DOHH2 (cell line): ENCODE measurements around the gene TTYH2.

ENCODE experiments used
- H3F3A ChIP-seq: fragments of 200-600 bp; sonication (generic), shearing (Covaris generic); 2 replicates; pipeline ENCODE4 v1.6.0; 2016; ENCODE audit warnings: antibody characterized with exemption, mild to moderate bottlenecking; ENCODE audit not compliant: control insufficient read depth, insufficient read depth
- H3K27ac ChIP-seq: fragments of 200-600 bp; sonication (generic); 2 replicates; pipeline ENCODE4 v1.5.1; 2014; ENCODE audit warnings: low read depth, mild to moderate bottlenecking, low read length, moderate library complexity
- H3K27me3 ChIP-seq: fragments of 200-600 bp; sonication (generic); 2 replicates; pipeline ENCODE4 v1.6.1; 2014; ENCODE audit warnings: mild to moderate bottlenecking, low read length, mixed read lengths; ENCODE audit not compliant: control insufficient read depth
- H3K36me3 ChIP-seq: fragments of 200-600 bp; sonication (generic); 2 replicates; pipeline ENCODE4 v1.6.1; 2014; ENCODE audit warnings: mild to moderate bottlenecking, low read length, moderate library complexity, mixed read lengths; ENCODE audit not compliant: control insufficient read depth
- H3K4me1 ChIP-seq: fragments of 200-600 bp; sonication (generic); 2 replicates; pipeline ENCODE4 v1.6.1; 2014; ENCODE audit warnings: mild to moderate bottlenecking, low read length, mixed read lengths; ENCODE audit not compliant: control insufficient read depth
- H3K4me2 ChIP-seq: fragments of 200-600 bp; sonication (generic); 2 replicates; pipeline ENCODE4 v1.6.0; 2014; ENCODE audit warnings: mild to moderate bottlenecking, low read length, moderate library complexity
- H3K4me3 ChIP-seq: fragments of 200-600 bp; sonication (generic); 2 replicates; pipeline ENCODE4 v1.5.1; 2014; ENCODE audit warnings: mild to moderate bottlenecking, low read length, mixed read lengths
- H3K79me2 ChIP-seq: fragments of 200-600 bp; sonication (generic); 2 replicates; pipeline ENCODE4 v1.6.1; 2014; ENCODE audit warnings: mild to moderate bottlenecking, low read length, mixed read lengths; ENCODE audit not compliant: control insufficient read depth
- H3K9me2 ChIP-seq: fragments of 200-600 bp; sonication (generic); replicated peaks from 2 replicates; pipeline ENCODE4 v1.6.1; 2014; ENCODE audit warnings: mild to moderate bottlenecking, low read length, mixed read lengths; ENCODE audit not compliant: control insufficient read depth
- H3K9me3 ChIP-seq: fragments of 200-600 bp; sonication (generic); 2 replicates; pipeline ENCODE4 v1.6.1; 2014; ENCODE audit warnings: antibody characterized with exemption, low read length, mixed read lengths; ENCODE audit not compliant: control insufficient read depth, insufficient read depth
- H4K20me1 ChIP-seq: fragments of 200-600 bp; sonication (generic); 2 replicates; pipeline ENCODE4 v1.6.0; 2014; ENCODE audit warnings: low read depth, mild to moderate bottlenecking, antibody characterized with exemption, low read length, moderate library complexity; ENCODE audit not compliant: control insufficient read depth, insufficient read depth
- CTCF ChIP-seq: fragments of 200-600 bp; sonication (generic); IDR thresholded peaks from one replicate; pipeline ENCODE4 v1.5.1; 2014; ENCODE audit warnings: antibody characterized with exemption, mild to moderate bottlenecking, low read depth, low read length; ENCODE audit not compliant: poor library complexity, severe bottlenecking
- EZH2phosphoT487 ChIP-seq: fragments of 200-600 bp; sonication (generic); IDR thresholded peaks from 2 replicates; pipeline ENCODE4 v1.6.1; 2017; ENCODE audit warnings: borderline replicate concordance, mild to moderate bottlenecking, antibody characterized with exemption, low read length, moderate library complexity, mixed read lengths

The TTYH2 gene

GRCh38 chr17:74215342-74215727 is 2.0 kb downstream of the TTYH2 start:
- Histone ChIP-seq H3K9me3 (no peaks in the 10 kb centered on the region), H3K4me2 (peak overlapping the region; percentile 94)
- TF ChIP-seq EZH2phosphoT487 (no peak), CTCF (no peak)

GRCh38 chr17:74216505-74216904 is 3.1 kb downstream of the TTYH2 start:
- no peak for TF ChIP-seq CTCF
- no peak for TF ChIP-seq EZH2phosphoT487
- no peaks in the 10 kb centered on the region for H3K9me2 ChIP-seq
- H3K27me3 ChIP-seq = no peaks in the 10 kb centered on the region
- no peaks in the 10 kb centered on the region; the same call in 1 of the 2 replicates for H4K20me1 ChIP-seq
- 0 out of 2 replicates have a peak, but pooled peaks cover 6% of the 10 kb centered on the region for H3K79me2 ChIP-seq
- no peak overlapping the region for H3K4me2 ChIP-seq
- 0 out of 2 replicates have a peak, but pooled peaks cover 2% of the 10 kb centered on the region for H3K36me3 ChIP-seq
- no peaks in the 10 kb centered on the region for H3K9me3 ChIP-seq
- peaks cover 53% of the 10 kb centered on the region for H3K4me1 ChIP-seq
- peaks cover 14% of the 10 kb centered on the region for H3F3A ChIP-seq
- no peak overlapping the region for H3K27ac ChIP-seq
- no peak overlapping the region for H3K4me3 ChIP-seq

More at GRCh38 chr17:74215342-74215727, 2.0 kb downstream of the TTYH2 start:
- H3K79me2 ChIP-seq = peaks cover 10% of the 10 kb centered on the region; the same call in 1 of the 2 replicates
- no peak overlapping the region for H3K27ac ChIP-seq
- no peaks in the 10 kb centered on the region for H3K9me2 ChIP-seq
- H3K36me3 ChIP-seq = peaks cover 11% of the 10 kb centered on the region
- H4K20me1 ChIP-seq = peaks cover 3% of the 10 kb centered on the region
- peaks cover 24% of the 10 kb centered on the region for H3F3A ChIP-seq
- peaks cover 64% of the 10 kb centered on the region for H3K4me1 ChIP-seq
- peak overlapping the region; percentile 74; the same call in 1 of the 2 replicates for H3K4me3 ChIP-seq
- no peaks in the 10 kb centered on the region for H3K27me3 ChIP-seq

GRCh38 chr17:74217037-74217730 is 3.8 kb downstream of the TTYH2 start:
- no peaks in the 10 kb centered on the region for H3K9me2 ChIP-seq
- H3K27me3 ChIP-seq = no peaks in the 10 kb centered on the region
- no peak overlapping the region for H3K27ac ChIP-seq
- no peak overlapping the region for H3K4me2 ChIP-seq
- H3K9me3 ChIP-seq = no peaks in the 10 kb centered on the region
- TF ChIP-seq CTCF (no peak), EZH2phosphoT487 (no peak)
- no peaks in the 10 kb centered on the region; the same call in 1 of the 2 replicates for H4K20me1 ChIP-seq
- H3K79me2 ChIP-seq = 0 out of 2 replicates have a peak, but pooled peaks cover 6% of the 10 kb centered on the region
- H3K4me1 ChIP-seq = peaks cover 46% of the 10 kb centered on the region
- 0 out of 2 replicates have a peak, but pooled peaks cover 2% of the 10 kb centered on the region for H3K36me3 ChIP-seq
- H3F3A ChIP-seq = peaks cover 9% of the 10 kb centered on the region
- no peak overlapping the region for H3K4me3 ChIP-seq
